MM.1S (cell line): ENCODE results near the gene RABGEF1.

Experiments used
- CTCF ChIP-seq: fragments of 300-600 bp; sonication (generic); IDR thresholded peaks from 2 replicates; pipeline ENCODE4 v1.5.1; 2016; ENCODE audit warnings: antibody characterized with exemption, low read length, mixed read lengths
- EZH2phosphoT487 ChIP-seq: fragments of 300-600 bp; sonication (generic); IDR thresholded peaks from 2 replicates; pipeline ENCODE4 v1.6.1; 2018; ENCODE audit warnings: antibody characterized with exemption, low read length

DNA sequence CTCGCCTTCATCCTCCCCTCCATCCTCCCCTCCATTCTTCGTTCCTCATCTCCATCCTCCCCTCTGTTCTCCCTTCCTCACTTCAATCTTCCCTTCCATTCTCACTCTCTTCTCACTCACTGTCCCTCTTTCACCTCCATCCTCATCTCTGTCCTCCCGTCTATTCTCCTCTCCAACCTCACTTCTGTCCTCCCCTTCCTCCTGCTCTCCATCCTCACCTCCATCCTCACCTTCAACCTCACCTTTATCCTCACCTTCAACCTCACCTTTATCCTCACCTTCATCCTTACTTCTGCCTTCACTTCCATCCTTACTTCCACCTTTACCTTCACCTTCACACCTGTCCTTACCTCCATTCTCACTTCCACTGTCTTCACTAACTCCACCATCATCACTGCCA is 11.3 kb upstream of the RABGEF1 start:
- TF ChIP-seq EZH2phosphoT487 (no peak), CTCF (no peak)
